HG03354 (cell line): ENCODE measurements around the gene ADAMTS17.
"Not testable (repeated sequence)": the region's sequence is repeated elsewhere in the genome, so short reads cannot be mapped to it uniquely, and the experiment has no call there.

Experiments used
- ATAC-seq: cut with Tn5 transposase; IDR thresholded peaks from one replicate; pipeline ENCODE4 v1.9.1; 2021; ENCODE audit warnings: mild to moderate bottlenecking; ENCODE audit not compliant: unreplicated experiment, poor library complexity, severe bottlenecking

Gene ADAMTS17

DNA sequence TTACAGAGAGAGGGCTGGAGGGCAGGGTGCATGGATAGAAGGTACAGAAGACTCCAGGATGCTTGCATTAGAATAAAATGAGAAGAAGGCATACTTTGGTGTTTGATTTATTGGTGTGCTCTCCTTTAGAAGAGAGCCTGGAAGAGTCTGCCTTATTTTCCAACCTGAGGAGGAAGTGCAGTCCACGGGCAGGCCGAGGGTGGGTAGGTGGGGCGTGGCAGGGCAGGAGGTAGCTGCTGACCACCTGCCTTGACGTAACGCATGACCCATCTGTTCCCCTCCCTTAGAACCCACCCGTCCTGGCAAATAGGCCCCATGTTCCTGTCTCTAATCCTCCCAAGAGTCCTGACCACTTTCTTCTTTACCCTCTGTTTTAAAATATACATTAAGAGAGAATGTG is 386.2 kb downstream of the ADAMTS17 start:
- no peak for ATAC-seq

DNA sequence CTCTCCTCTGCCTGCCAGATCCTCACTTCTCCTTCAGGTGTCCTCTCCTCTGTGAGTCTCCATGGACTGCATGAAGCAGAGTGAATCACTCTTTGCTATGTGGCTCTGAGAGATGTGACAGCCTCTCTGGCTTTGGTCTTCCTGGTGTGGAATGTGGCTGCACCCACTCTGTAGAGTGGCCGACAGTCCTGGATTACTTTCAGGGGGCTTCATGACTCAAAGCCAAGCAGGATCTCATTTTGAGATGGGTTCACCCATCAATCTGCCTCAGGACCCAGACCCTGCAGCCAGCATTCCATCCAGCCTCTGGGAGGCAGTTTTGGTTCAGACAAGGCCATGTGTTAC is 386.6 kb downstream of the ADAMTS17 start:
- no peak for ATAC-seq

DNA sequence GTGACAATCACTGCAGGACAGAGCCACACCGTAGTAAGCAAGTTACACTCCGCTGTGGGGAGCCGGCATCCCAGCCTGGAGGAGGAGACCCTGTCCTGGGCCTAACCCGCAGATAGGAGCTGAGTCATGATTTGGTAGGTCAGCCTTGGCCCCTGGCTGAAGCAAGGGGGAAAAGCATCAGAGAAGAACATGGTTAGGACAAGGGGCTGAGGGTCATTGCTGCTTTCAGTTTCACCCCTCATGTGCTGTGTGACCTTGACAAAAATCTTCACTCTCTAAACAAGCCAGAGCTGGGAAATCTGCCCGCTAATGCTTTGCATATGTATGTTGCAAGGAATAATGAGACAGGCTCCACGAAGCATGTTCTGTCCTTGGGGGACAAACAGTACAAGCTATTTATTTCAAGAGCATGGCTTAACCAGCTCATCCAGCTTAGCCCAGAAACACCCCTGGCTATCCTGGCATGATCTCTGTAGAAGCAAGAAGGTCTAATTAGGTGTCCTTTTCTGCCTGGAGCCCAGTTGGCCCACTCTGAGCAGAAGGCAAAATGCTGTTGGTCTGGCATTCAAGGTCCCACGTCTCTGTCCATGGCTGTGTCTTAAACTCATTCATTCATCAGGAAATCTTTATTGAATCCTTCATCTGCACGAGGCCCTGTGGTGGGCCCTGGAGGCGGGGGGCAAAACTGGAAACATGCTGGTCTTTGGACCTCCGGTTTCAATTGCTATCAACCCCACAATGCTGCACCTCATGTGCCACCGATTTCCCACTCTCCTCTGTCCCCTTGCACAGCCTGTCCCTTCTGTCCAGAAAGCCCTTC is 387.2 kb downstream of the ADAMTS17 start:
- ATAC-seq: no peak

DNA sequence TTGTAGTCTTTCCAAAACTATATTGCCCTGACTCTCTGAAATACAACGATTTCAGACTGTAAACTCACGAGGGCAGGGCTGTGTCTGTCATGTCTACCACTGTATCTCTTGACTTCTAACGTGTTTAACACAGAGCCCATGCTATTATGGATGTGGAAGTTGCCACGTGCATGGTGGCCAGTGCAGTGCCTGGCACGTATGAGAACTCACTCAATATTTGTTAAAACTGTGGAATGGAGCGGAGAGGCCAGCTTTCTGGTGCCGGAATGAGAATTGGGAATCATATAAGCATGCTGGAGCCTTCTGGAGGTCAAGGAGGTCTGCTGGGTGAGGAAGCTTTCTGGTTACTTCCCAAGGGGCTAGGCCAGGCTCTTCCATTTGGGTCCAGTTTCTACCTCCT is 387.9 kb downstream of the ADAMTS17 start:
- ATAC-seq: no peak

DNA sequence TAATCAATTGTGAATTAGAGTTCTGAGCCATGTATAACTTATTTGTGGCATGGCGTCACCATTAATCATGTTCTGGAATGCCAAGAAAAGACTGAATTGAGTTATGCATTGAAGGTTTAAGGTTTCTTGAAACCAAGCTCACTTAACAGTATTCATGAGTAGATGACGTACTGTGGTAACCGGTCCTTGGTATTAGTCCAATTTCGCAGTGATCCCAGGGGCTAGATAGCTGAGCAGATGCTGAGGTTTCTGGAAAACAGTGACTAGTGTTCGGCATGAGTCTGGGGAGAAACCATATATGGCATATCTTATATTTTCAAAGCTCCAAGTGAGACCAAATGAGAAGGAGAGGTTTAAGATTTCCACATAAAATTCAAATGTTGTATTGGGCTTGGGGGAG is 390.3 kb downstream of the ADAMTS17 start:
- no peak for ATAC-seq

DNA sequence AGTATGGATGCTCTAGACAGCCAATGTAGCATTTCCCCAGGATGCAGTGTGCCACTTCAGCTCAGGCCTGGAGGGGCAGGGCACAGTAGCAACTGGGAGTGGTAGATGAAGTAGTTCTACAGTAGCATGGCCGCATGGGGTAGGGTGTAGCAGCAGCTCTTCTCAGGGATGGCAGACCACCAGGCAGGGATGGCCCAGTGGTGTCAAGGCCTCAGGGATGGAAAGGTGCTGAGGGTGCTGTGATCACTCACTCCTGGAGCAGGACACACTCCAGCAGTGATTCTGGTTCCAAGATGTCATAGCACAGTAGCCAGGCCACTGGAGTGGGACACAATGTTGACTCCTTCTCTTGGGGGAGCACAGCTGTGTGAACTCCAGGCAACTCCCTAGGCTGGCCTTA is 397.6 kb downstream of the ADAMTS17 start:
- ATAC-seq: no peak

DNA sequence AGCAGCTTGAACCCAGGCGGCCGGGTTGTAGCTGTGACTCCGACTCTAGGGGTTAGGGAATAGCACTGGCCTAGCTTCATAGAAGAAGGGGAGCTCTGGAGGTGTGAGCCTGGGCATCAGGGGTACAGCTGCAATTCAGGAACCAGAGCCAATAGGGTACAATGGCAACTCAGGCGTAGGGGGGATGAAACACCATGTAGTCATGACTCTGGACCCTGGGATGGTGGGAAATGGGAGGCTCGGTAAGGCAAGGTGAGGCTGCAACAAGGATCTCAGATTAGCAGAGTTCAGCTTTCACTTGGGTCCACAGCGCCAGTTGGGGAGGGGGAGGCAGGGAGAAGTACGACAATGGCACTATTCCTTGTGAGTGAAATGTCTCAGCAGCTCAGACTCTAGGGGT is 398.3 kb downstream of the ADAMTS17 start:
- no peak for ATAC-seq

DNA sequence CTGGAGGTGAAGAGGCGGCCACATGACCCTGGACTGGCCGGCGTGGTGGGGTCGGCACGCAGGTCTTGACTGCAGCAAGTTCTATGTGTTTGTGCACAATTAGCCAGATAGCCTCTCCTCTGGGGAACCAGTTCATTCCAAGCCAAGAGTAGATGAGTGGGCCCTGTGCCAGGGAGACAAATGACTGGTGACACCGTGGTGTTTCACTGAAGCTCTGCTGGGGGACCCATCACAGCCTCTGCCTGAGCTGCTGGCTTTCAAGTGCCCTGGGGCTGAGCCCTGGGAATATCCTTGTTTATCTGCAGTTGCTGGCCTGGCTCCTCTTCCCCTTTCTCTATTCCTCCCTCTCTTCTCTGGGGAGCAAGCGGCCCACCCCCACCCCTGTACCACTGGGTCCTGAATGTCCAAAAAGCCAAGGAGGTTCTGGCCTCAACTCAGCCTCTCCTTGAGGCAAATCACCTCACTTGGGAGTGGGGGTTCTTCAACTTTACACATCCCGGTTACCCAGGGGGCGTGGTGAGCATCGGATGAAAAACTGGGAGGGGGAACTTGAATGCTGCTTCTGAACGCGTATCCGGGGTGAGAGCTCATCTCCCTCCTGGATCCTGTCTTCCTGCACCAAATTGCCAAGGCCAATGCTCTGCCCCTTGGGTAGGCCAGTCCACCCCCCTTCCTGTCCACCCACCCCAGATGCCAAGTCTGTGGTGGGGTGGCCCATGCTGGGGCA is 408.9 kb downstream of the ADAMTS17 start:
- ATAC-seq: no peak

DNA sequence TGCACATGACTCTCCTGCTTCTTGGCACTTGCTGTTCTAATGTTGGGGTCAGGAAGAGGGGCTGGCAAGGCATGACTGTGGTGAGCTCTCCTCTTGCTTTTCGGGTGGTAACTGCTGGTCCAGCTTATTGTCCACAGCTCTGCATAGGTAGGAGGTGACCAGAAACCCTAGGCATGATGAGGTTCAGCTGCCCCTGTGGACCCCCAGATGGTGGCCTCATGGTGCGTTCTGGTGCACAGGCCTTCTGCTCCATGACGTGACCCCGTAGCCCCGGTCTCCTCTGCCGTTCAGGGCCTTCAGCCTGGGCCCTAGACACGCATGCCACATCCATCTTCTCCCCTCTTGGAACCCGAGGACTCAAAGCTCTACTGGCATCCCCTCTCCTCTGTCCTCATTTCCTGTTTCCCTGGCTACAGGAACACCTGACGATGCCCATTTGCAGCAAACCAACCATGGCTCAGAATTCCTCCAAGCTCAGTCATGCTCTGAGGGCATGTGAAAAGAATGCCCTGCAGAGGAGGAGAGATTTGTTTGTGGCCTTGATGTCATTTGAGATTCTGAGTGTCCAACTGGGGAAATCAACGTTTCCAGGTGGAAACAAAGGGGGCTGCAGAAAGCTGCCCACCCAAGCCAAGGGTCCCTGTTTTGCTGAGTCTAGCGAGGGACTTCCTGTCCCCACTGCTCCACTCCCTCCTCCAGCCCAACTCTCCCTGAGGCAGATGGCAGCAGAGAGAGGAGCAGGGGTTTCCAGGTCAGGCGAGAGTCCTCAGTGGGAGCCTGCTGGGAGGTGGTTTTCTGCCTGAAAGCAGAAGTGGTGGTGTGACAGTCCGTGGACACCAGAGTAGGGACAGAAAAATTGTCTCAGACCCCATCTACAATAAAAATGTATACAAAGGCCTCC is 409.8 kb downstream of the ADAMTS17 start:
- ATAC-seq: no peak

DNA sequence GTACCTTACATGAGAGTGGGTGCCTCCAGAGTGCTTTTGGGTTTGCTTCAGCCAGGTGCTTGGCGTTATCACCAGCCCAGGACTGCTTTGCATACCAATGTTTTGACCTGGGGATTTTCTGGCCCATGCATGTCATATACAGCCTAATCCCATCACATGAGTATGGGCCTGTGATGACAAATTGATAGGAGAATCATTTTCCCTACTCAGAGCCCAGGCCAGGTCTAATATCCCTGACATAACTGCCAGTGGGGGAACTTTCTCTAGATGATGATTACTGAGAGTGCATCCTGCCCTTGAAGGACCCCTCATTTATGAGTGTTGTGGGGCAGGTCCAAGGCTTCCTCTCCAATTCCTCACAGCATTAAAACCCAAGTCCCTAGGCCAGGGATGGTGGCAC is 411.1 kb downstream of the ADAMTS17 start:
- ATAC-seq: no peak

DNA sequence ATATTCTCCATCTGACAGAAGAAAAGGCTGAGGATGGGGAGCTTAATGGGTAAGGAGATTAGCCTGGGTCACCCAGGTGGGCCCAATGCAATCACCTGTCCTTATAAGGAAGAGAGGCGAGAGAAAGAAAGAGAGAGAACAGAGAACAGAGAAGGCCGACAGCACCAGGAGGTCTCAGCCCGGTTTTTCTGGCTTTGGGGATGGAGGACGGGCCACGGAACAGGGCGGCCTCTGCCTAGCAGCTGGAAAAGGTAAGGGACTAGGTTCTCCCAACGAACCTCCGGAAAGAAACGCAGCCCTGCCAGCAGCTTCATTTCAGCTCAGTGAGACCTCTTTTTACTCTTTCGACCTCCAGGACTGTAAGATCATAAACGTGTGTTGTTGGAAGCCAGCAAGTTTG is 412.5 kb downstream of the ADAMTS17 start:
- ATAC-seq: no peak

DNA sequence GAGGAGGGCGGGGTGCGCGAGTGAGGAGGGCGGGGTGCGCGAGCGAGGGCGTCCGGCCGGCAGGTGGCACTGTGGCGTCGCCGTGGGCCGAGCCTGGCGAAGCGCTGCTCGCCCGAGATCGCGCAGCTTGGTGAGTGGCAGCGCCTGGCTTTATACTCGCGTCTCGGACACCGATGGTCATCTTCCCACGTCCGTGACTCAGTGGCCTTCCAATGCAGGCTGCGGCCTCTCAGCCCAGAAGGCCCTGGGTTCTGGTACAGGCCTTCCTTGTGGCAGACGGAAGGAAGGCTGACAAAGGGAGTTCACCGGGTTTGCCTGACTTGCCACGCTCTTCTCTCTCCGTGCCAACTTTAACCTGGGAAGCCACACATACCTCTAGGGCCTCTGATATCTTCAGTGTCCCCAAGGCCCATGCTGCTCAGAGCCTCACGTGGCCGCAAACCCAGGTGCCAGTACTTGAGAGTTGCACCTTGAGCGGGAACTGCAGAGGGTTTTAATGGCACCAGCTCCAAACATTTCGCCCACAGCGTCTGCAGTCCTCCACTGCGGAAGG is 413.3 kb downstream of the ADAMTS17 start:
- peak; percentile 92 for ATAC-seq

DNA sequence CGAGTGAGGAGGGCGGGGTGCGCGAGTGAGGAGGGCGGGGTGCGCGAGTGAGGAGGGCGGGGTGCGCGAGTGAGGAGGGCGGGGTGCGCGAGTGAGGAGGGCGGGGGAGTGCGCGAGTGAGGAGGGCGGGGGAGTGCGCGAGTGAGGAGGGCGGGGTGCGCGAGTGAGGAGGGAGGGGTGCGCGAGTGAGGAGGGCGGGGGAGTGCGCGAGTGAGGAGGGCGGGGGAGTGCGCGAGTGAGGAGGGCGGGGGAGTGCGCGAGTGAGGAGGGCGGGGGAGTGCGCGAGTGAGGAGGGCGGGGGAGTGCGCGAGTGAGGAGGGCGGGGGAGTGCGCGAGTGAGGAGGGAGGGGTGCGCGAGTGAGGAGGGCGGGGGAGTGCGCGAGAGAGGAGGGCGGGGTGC is 415.2 kb downstream of the ADAMTS17 start:
- ATAC-seq: not testable (repeated sequence)

DNA sequence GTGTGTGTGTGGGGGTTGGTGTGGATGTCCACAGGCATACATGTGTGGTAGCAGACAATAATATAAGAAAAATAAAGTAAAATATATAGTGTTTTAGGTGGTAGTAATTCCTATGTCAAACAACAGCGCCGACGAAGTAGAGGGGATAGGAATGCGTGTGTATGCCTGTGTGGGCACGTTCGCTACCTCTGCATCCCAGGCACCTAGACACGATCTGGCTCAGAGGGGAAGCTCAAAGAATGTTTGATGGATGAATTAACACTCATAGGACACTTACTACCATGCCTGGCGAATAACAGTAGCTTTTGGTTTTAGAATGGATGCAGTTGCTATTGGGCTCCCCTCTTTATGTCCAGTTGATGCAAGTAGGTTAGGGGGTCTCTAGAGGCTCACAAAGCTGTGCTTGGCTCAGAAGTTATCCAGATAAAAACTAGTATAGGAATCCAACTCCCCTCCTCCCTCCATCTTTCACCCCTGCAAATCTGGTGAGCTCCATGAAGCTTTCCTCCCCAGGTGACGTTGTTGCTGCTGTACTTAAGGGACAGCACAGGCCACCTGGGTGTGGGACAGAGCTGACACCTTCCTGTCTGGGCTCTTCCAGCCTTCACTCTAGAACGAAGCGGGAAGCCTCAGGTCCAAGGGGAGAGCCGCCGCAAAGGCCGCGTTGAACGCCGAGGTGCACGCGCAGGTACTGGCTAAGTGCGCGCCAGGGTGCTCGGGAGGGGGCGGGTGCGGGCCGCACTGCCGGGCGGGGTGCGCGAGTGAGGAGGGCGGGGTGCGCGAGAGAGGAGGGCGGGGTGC is 415.9 kb downstream of the ADAMTS17 start:
- no peak for ATAC-seq

DNA sequence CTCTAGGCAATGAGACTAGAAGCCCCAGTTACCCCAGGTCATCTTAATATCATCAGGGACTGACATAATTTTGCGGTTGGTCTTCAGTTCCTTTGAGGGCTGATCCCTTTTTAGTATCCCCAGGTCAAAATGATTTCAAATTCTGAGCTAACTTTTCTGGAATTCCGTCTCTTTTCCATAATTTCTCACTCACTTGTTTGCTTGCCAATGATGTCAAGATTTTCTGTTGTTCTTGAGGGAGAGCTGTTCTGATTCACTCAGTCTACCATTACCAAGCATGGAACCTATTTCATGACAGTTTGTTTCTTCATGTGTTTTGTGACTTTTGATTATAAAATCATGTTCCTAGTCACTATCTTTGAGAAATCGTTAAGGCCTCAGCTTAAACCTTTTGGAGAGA is 418.1 kb downstream of the ADAMTS17 start:
- ATAC-seq: no peak
